ENCODE results near the gene FMN2. TPM values are rescaled to one million over a fixed set of nuclear protein-coding genes. Genes with fewer than 3 reads are reported as not detected.

Gene FMN2
- total RNA-seq = not detected

DNA sequence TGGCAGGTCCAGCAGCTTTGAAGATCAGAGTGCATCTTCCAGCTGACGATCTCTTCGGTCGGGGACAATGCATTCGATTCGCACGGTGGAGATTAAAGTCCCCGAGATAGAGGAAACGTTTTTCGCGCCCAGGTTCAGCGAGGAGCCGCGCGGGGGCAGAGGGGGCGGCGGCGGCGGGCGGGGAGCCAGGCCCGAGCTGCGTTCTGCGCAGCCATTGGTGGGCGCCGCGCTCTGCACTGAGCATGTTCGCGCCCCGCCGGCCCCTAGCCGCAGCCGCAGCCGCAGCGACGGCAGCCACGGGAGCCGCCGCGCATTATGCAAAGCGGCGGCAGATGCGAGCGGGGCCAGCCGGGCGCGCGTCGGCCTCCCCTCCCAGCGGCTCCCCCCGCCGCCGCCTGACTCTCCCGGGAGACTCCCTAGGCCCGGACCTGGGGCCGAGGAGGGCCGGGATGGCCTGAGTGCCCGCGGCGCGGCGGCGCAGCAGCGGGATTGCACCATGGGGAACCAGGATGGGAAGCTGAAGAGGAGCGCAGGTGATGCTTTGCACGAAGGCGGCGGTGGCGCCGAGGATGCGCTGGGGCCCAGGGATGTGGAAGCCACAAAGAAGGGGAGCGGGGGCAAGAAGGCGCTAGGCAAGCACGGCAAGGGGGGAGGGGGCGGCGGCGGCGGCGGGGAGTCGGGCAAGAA is at the start of gene FMN2:
Gene FMN2, plus strand, starts transcription at position 270 of the 687 bp plus-strand sequence. Its CDS starts 227 bp downstream, at position 497.
- peaks cover 0 to 4% of the 10 kb centered on the region in 2 donors for H3K9me3 Mint-ChIP-seq
- H3K27ac Mint-ChIP-seq = no peak within 1 kb of the TSS
- H3K36me3 Mint-ChIP-seq = peaks cover 0 to 6% of the 10 kb centered on the region in 2 donors
- DNase-seq (ENCODE audit: low spot score in 2 of 2) (peak in 1 of 2 donors; percentile 3), ATAC-seq (peak in 1 of 2 donors; percentile 71)

GRCh38 chr1:240044620-240045019 is 47.1 kb upstream of the FMN2 start:
- H3K9me3 Mint-ChIP-seq = peaks cover 0 to 4% of the 10 kb centered on the region in 2 donors
- H3K36me3 Mint-ChIP-seq = no peaks in the 10 kb centered on the region
- ATAC-seq (no peak), DNase-seq (ENCODE audit: low spot score in 2 of 2) (no peak)
- no peak overlapping the region for H3K27ac Mint-ChIP-seq

DNA sequence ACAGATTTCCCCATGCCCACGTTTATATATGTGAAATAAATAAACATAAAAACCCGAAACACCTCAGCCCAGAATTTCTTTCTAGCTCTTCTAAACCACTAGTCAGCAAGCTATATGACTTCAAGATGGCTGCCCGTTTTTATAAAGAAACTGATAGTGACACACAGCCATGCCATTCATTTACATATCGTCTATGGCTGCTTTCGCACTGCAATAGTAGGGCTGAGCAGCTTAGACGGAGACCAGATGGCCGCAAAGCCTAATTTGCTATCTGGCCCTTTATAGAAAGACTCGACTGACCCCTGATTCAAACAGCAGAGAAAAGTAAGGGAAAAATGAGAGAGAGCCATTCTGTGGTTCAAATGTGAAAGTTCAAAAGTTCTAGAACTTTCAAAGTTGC is 45.7 kb upstream of the FMN2 start:
- no peak overlapping the region for H3K27ac Mint-ChIP-seq
- no peaks in the 10 kb centered on the region for H3K36me3 Mint-ChIP-seq
- ATAC-seq = no peak
- no peak for DNase-seq (ENCODE audit: low spot score in 2 of 2)
- peaks cover 0 to 4% of the 10 kb centered on the region in 2 donors for H3K9me3 Mint-ChIP-seq

DNA sequence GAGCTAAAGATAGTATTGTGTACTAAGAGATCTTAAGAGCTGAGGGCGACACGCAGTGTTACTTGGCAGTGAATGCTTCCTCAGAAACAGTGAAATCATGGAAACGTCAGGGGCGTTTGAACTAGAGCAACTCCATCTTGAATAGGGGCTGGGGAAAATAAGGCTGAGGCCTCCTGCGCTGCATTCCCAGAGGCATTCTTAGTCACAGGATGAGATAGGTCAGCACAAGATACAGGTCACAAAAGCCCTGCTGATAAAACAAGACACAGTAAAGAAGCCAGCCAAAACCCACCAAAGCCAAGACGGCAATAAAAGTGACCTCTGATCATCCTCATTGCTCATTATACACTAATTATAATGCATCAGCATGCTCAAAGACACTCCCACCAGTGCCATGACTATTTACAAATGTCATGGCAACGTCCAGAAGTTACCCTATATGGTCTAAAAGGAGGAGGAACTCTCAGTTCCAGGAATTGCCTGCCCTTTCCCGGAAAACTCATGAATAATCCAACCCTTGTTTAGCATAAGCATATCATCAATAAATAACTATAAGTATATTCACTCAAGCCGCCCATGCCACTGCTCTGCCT is 37.5 kb upstream of the FMN2 start:
- Mint-ChIP-seq H3K9me3 (peaks cover 0 to 4% of the 10 kb centered on the region in 2 donors), H3K36me3 (no peaks in the 10 kb centered on the region), H3K27ac (no peak overlapping the region)
- ATAC-seq = no peak
- DNase-seq (ENCODE audit: low spot score in 2 of 2) = no peak

DNA sequence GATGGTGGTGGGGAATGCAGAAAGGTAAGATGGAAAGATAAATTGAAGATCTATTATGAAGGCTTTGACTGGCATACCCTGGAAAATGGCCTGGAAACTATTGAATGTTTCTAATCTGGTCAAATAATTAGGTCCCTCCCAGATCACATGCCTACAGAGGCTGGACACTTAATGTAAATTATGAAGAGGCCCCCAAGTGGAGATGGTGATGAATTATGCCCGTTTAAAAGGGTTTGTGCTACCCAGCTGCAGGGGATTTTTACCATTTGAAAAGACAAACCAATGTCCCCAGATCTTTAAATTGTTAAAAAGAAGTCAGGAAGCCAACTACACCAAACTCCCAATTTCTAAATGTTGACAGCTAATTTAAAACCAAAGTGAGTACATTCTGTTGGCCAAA is 35.7 kb upstream of the FMN2 start:
- no peak overlapping the region for H3K27ac Mint-ChIP-seq
- DNase-seq (ENCODE audit: low spot score in 2 of 2) (no peak), ATAC-seq (no peak)
- H3K36me3 Mint-ChIP-seq = no peaks in the 10 kb centered on the region
- peaks cover under 1 to 6% of the 10 kb centered on the region in 2 donors for H3K9me3 Mint-ChIP-seq

GRCh38 chr1:240056350-240056749 is 35.3 kb upstream of the FMN2 start:
- Mint-ChIP-seq H3K27ac (no peak overlapping the region), H3K9me3 (peaks cover 5 to 8% of the 10 kb centered on the region in 2 donors), H3K36me3 (no peaks in the 10 kb centered on the region)
- DNase-seq (ENCODE audit: low spot score in 2 of 2) (no peak), ATAC-seq (no peak)

DNA sequence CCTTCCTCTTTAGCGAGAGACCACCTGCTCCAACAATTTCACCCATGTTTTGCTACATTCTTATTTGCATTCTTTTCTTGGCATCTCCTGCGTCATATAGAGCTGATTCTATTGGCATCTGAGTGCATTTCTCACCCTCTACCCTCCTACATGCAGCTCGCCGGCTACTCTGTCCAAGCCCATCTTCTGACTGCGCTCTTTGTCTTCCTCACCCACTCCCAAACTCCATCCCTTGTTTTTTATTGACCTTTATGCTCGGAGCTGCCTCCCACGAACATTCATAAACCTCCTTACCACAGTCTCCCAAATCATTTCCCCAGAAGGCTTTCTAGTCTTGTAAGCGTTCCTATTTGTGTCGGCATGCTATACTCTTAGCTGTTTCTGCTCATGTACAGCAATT is 33.6 kb upstream of the FMN2 start:
- H3K9me3 Mint-ChIP-seq = peaks cover 4 to 6% of the 10 kb centered on the region in 2 donors
- H3K27ac Mint-ChIP-seq = no peak overlapping the region
- DNase-seq (ENCODE audit: low spot score in 2 of 2) = no peak
- no peaks in the 10 kb centered on the region for H3K36me3 Mint-ChIP-seq
- ATAC-seq = no peak

- Mint-ChIP-seq H3K9me3 (peaks cover 0 to 8% of the 10 kb centered on the region in 2 donors), H3K36me3 (no peaks in the 10 kb centered on the region), H3K27ac (no peak overlapping the region)
- DNase-seq (ENCODE audit: low spot score in 2 of 2) = no peak
- ATAC-seq = no peak
Measured at GRCh38 chr1:240068961-240069360, 22.7 kb upstream of the FMN2 start.

- ATAC-seq = no peak
- DNase-seq (ENCODE audit: low spot score in 2 of 2) = no peak
- peaks cover 0 to 8% of the 10 kb centered on the region in 2 donors for H3K9me3 Mint-ChIP-seq
- no peaks in the 10 kb centered on the region for H3K36me3 Mint-ChIP-seq
- no peak overlapping the region for H3K27ac Mint-ChIP-seq
Measured at GRCh38 chr1:240070188-240070587, 21.5 kb upstream of the FMN2 start.

DNA sequence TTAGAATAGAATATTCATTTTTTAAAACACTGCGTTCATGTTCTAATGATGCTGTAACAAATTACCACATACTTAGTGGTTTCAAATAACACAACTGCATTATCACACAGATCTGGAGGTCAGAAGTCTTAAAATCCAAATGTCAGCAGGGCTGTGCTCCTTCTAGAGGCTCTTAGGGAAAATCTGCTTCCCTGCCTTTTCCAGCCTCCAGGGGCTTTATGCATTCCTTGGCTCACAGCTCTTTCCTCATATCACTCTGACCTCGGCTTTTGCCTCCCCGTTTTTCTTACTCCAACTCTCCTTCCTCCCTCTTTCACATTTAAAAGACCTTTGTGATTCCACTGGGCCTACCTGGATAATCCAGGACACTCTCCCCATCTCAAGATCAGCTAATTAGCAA is 18.6 kb upstream of the FMN2 start:
- Mint-ChIP-seq H3K9me3 (peaks cover 0 to 8% of the 10 kb centered on the region in 2 donors), H3K27ac (no peak overlapping the region), H3K36me3 (peaks cover 0 to 6% of the 10 kb centered on the region in 2 donors)
- DNase-seq (ENCODE audit: low spot score in 2 of 2) (no peak), ATAC-seq (no peak)

GRCh38 chr1:240074422-240074821 is 17.3 kb upstream of the FMN2 start:
- no peak overlapping the region for H3K27ac Mint-ChIP-seq
- no peak for DNase-seq (ENCODE audit: low spot score in 2 of 2)
- no peak for ATAC-seq
- peaks cover 0 to 6% of the 10 kb centered on the region in 2 donors for H3K36me3 Mint-ChIP-seq
- H3K9me3 Mint-ChIP-seq = peaks cover 6 to 8% of the 10 kb centered on the region in 2 donors

GRCh38 chr1:240074908-240075307 is 16.8 kb upstream of the FMN2 start:
- Mint-ChIP-seq H3K36me3 (peaks cover 0 to 6% of the 10 kb centered on the region in 2 donors), H3K27ac (no peak overlapping the region), H3K9me3 (peaks cover 8 to 9% of the 10 kb centered on the region in 2 donors)
- DNase-seq (ENCODE audit: low spot score in 2 of 2) = no peak
- ATAC-seq = no peak

GRCh38 chr1:240084337-240084736 is 7.3 kb upstream of the FMN2 start:
- DNase-seq (ENCODE audit: low spot score in 2 of 2) (no peak), ATAC-seq (no peak)
- Mint-ChIP-seq H3K27ac (no peak overlapping the region), H3K9me3 (peaks cover 4 to 7% of the 10 kb centered on the region in 2 donors), H3K36me3 (no peaks in the 10 kb centered on the region)

DNA sequence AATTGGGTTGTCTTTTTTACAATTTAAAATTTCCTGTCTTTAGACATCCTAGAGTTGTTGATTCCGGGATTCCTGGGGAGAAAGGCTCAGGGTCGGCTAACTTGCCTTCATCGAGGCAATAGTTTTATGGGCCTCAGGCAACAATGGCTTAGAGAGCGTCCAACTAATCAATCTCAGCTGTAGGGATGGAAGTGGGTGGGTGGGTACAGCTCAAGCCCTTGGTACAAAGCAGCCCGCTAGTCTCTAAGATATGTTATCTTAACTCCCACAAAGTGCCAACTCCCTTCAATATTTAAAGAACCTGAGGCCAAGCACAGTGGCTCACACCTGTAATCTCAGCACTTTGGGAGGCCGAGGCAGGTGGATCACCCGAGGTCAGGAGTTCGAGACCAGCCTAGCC is 6.9 kb upstream of the FMN2 start:
- peaks cover 0 to 7% of the 10 kb centered on the region in 2 donors for H3K9me3 Mint-ChIP-seq
- no peaks in the 10 kb centered on the region for H3K36me3 Mint-ChIP-seq
- no peak overlapping the region for H3K27ac Mint-ChIP-seq
- no peak for ATAC-seq
- DNase-seq (ENCODE audit: low spot score in 2 of 2) = no peak

DNA sequence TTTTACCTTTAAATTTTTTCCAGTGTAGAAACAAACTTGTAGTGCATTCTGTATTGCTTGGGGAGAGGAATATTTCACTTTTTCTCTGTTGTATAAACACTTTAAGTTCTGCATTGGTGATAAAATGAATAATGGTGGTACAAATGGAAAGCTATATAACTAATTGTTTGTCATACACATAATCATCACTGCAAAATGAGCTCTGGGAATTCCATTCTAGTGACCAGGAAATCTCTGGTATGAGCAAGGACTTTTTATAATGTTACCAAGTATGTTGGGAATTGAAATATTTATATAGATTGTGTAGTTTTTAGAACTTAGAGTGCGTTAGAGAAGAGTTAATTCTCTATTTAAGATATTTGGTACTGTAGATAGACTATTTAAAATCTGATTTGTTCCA is 5.0 kb upstream of the FMN2 start:
- ATAC-seq = no peak
- no peak for DNase-seq (ENCODE audit: low spot score in 2 of 2)
- Mint-ChIP-seq H3K36me3 (peaks cover 0 to 6% of the 10 kb centered on the region in 2 donors), H3K27ac (no peak overlapping the region), H3K9me3 (peaks cover 0 to 7% of the 10 kb centered on the region in 2 donors)

DNA sequence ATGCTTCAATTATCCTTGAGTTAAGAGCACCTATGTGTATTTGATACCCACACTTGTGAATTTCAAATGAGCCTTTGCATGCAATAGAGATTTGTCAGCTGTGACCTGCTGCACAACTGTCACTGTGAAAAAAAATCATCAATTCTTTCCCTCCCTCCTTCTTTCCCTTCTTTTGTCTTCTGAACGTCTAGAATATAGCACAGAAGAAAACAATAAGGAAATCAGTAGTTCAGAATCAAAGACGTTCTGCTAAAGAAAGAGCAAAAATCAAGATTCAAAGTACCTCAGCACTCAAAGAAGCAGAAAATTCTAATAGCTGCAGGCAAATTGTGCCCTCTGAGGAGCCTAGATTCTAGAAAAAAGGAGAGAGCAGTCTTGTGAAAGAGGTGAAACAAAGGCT is 1.7 kb upstream of the FMN2 start:
- ATAC-seq (no peak), DNase-seq (ENCODE audit: low spot score in 2 of 2) (no peak)
- no peak overlapping the region for H3K27ac Mint-ChIP-seq
- peaks cover 0 to 6% of the 10 kb centered on the region in 2 donors for H3K36me3 Mint-ChIP-seq
- peaks cover 0 to 7% of the 10 kb centered on the region in 2 donors for H3K9me3 Mint-ChIP-seq

- DNase-seq (ENCODE audit: low spot score in 2 of 2) (no peak), ATAC-seq (no peak)
- Mint-ChIP-seq H3K36me3 (peaks cover 0 to 6% of the 10 kb centered on the region in 2 donors), H3K27ac (no peak overlapping the region), H3K9me3 (peaks cover 0 to 4% of the 10 kb centered on the region in 2 donors)
Measured at GRCh38 chr1:240090957-240091600, 604 bp upstream of the FMN2 start.
